ENCODE measurements around the gene CFHR2.
"Not testable (repeated sequence)": the region's sequence is repeated elsewhere in the genome, so short reads cannot be mapped to it uniquely, and the experiment has no call there.

DNA sequence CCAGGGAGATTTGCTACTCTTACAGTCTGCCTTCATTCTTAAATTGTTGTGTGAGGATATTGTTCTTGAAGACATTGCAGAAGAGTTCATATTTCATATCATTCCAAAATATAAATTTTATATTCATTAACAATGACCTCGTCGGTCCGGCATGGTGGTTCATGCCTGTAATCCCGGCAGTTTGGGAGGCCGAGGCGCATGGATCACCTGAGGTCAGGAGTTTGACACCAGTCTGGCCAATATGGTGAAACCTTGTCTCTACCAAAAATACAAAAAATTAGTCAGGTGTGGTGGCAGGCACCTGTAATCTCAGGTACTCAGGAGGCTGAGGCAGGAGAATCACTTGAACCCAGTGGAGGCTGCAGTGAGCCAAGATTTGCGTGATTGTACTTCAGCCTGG is 38.7 kb downstream of the CFHR2 start:
- TF ChIP-seq POLR2AphosphoS5, POLR2A (IDR thresholded peaks at IDR 0.05; ENCODE audit: low read depth, low read length): not testable (repeated sequence)

Measured in GM12892 (cell line).